Measurements from ENCODE around the gene PQBP1.

PQBP1 gene

GRCh38 chrX:48909703-48910294 lies 12.1 kb downstream of the PQBP1 start:
- DNase-seq (ENCODE audit: low read depth in 2 of 2): no peak
- TF ChIP-seq, protein P1, sequence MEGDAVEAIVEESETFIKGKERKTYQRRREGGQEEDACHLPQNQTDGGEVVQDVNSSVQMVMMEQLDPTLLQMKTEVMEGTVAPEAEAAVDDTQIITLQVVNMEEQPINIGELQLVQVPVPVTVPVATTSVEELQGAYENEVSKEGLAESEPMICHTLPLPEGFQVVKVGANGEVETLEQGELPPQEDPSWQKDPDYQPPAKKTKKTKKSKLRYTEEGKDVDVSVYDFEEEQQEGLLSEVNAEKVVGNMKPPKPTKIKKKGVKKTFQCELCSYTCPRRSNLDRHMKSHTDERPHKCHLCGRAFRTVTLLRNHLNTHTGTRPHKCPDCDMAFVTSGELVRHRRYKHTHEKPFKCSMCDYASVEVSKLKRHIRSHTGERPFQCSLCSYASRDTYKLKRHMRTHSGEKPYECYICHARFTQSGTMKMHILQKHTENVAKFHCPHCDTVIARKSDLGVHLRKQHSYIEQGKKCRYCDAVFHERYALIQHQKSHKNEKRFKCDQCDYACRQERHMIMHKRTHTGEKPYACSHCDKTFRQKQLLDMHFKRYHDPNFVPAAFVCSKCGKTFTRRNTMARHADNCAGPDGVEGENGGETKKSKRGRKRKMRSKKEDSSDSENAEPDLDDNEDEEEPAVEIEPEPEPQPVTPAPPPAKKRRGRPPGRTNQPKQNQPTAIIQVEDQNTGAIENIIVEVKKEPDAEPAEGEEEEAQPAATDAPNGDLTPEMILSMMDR (IDR thresholded peaks at IDR 0.05; ENCODE audit: low read depth, low read length): no peak
- no peak overlapping the region for H3K4me3 ChIP-seq (replicated peaks in 1 of 2; ENCODE audit: low read depth in 2 of 2, low read length in 2 of 2)

GRCh38 chrX:48910926-48911411 lies 13.2 kb downstream of the PQBP1 start:
- H3K4me3 ChIP-seq (replicated peaks in 1 of 2; ENCODE audit: low read depth in 2 of 2, low read length in 2 of 2): peak overlapping the region; percentile 69 to 80
- TF ChIP-seq, protein P1 (IDR thresholded peaks at IDR 0.05; ENCODE audit: low read depth, low read length): no peak
- DNase-seq (ENCODE audit: low read depth in 2 of 2): peak; percentile 43 to 49

GRCh38 chrX:48911412-48912182 lies 13.9 kb downstream of the PQBP1 start, which contains the start of gene SLC35A2:
SLC35A2 (minus strand) TSS chrX:48911646; CDS start chrX:48911636, 10 bp downstream.
- DNase-seq (ENCODE audit: low read depth in 2 of 2): peak; percentile 61 to 69
- peak within 1 kb of the TSS; percentile 69 to 80 for H3K4me3 ChIP-seq (replicated peaks in 1 of 2; ENCODE audit: low read depth in 2 of 2, low read length in 2 of 2)
- TF ChIP-seq, protein P1 (IDR thresholded peaks at IDR 0.05; ENCODE audit: low read depth, low read length): no peak

GRCh38 chrX:48913605-48914366 lies 16.1 kb downstream of the PQBP1 start:
- H3K4me3 ChIP-seq (replicated peaks in 1 of 2; ENCODE audit: low read depth in 2 of 2, low read length in 2 of 2): no peak overlapping the region
- DNase-seq (ENCODE audit: low read depth in 2 of 2): no peak
- TF ChIP-seq, protein P1 (IDR thresholded peaks at IDR 0.05; ENCODE audit: low read depth, low read length): no peak

DNA sequence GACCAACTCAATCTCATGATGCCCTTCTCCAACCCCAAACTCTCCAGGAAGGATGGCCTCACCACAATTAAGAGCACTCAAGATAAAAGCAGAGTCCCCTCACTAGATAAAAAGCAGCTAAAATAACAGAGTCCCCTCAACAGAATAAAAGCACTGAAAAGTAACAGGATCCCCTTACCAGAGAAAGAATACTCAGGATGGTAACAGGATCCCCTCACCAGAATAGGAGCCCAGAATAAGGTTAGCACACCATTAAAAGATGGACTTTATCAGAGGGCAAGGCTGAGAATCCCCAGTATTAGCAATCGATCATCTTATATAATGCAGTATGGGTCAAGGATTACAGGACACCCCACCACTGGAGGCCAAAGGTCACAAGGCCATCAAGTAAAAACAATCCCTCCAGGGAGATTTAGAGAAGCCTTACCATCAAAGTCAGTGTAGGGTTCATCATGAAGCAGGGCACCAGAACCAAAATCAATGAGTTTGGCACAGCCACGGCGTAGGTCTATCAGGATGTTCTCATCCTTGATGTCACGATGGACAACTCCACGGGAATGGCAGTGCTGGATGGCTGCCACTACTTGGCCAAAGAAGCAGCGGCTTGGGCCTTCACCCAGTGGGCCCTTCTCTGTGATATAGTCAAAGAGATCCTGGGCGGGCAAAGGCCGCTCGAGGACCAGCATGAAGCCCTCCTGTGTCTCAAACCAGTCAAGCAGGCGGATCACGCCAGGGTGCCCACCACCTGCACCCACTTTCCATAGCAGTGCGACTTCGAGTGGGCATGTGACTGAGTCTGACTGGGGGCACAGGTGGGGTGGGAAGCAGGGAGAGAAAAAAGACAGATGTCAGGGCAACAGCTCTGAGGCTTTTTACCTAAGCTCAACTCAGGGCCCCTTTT lies 17.1 kb downstream of the PQBP1 start:
- TF ChIP-seq, protein P1 (IDR thresholded peaks at IDR 0.05; ENCODE audit: low read depth, low read length): no peak
- DNase-seq (ENCODE audit: low read depth in 2 of 2): no peak
- no peak overlapping the region for H3K4me3 ChIP-seq (replicated peaks in 1 of 2; ENCODE audit: low read depth in 2 of 2, low read length in 2 of 2)
